K562 (cell line): ENCODE measurements around the gene KIF18B. TPM values are rescaled to one million over a fixed set of nuclear protein-coding genes. Genes with fewer than 3 reads are reported as not detected.

ENCODE experiments used
- MECOM ChIP-seq: fragments of 250-450 bp; sonication (Bioruptor Pico); IDR thresholded peaks from 2 replicates; pipeline ENCODE4 v1.8.0; 2022; ENCODE audit warnings: inconsistent platforms
- MTA2 ChIP-seq: fragments of 450-650 bp; IDR thresholded peaks from 2 replicates; pipeline ENCODE4 v1.6.1; 2016; ENCODE audit warnings: low read depth
- NCOR1 ChIP-seq: fragments of 450-650 bp; IDR thresholded peaks from 2 replicates; pipeline ENCODE4 v1.6.1; 2016; ENCODE audit warnings: mild to moderate bottlenecking, moderate library complexity
- RERE ChIP-seq: sonication (generic); formaldehyde crosslinking; IDR thresholded peaks from 2 replicates; pipeline ENCODE4 v1.8.0; 2023; ENCODE audit warnings: missing genetic modification reagents, mild to moderate bottlenecking, borderline replicate concordance
- REST ChIP-seq, 2 experiments: fragments of 450-650 bp; formaldehyde crosslinking in 1 of 2; IDR thresholded peaks; 2 replicates each; pipeline versions ENCODE4 v1.4.0 to v1.6.1; 2014 to 2020; ENCODE audit warnings: mild to moderate bottlenecking in 2 of 2, borderline replicate concordance in 1 of 2, low read depth in 1 of 2
- SMAD4 ChIP-seq: fragments of 250-450 bp; sonication (Bioruptor Pico); conservative IDR thresholded peaks from 2 replicates; pipeline ENCODE4 v1.8.0; 2021; ENCODE audit warnings: inconsistent platforms, mild to moderate bottlenecking, moderate library complexity
- SMC3 ChIP-seq: conservative IDR thresholded peaks from 2 replicates; pipeline ENCODE4 v1.6.1; 2011; ENCODE audit warnings: low read depth, low read length, improper control_type of control experiment; ENCODE audit not compliant: insufficient read depth
- ZFP91 ChIP-seq: sonication (generic); formaldehyde crosslinking; IDR thresholded peaks from 2 replicates; pipeline ENCODE4 v1.8.0; 2022; ENCODE audit warnings: mild to moderate bottlenecking, missing genetic modification reagents
- ZKSCAN8 ChIP-seq: fragments of 200-800 bp; sonication (Bioruptor generic); IDR thresholded peaks from 2 replicates; pipeline ENCODE4 v1.6.1; 2016; ENCODE audit warnings: missing genetic modification characterization, missing compliant biosample characterization
- ZNF695 ChIP-seq: fragments of 450-650 bp; formaldehyde crosslinking; IDR thresholded peaks from 2 replicates; pipeline ENCODE4 v1.4.0; 2020; ENCODE audit warnings: mild to moderate bottlenecking, moderate library complexity
- polyA plus RNA-seq, 8 experiments: library from polyadenylated mRNA; depleted of rRNA in 4 of 8; stranded (reverse) in 5 of 8; unstranded in 3 of 8; fragments of >200 nt; fragmentation: Nextera tagmentation in 2 of 8; fragmentation: Illumina TruSeq in 1 of 8; extraction: Ambion mirVana in 2 of 8; extraction: Trizol in 1 of 8; gene quantifications; 2 replicates each; pipeline versions ENCODE4 v1.2.1 to v1.2.3, GENCODE V29; 2011 to 2014; ENCODE audit warnings: inconsistent platforms in 1 of 8, missing spikeins in 1 of 8
- total RNA-seq, 7 experiments: library from RNA; depleted of rRNA in 6 of 7; stranded (reverse); fragments of >200 nt in 6 of 7; fragmentation: Illumina TruSeq in 2 of 7; extraction: Trizol in 2 of 7; gene quantifications; 2 replicates each; pipeline versions ENCODE4 v1.2.1 to v1.2.3, GENCODE V29; 2011 to 2021; ENCODE audit warnings: low replicate concordance in 1 of 7

Gene KIF18B
- total and polyA plus RNA-seq, 9 of the 15 experiments (the other 6 are each of a cell fraction or from before 2014, with no cell fraction given) = 2.0 to 42.8 (median 13.2) TPM

- TF ChIP-seq REST (IDR thresholded peaks at IDR 0.05; ENCODE audit: borderline replicate concordance) = peak; percentile 81
- peak; percentile 75 for TF ChIP-seq REST (CRISPR knock-in tag; IDR thresholded peaks at IDR 0.05; ENCODE audit: low read depth)
- TF ChIP-seq SMC3 = no peak
- peak; percentile 70; the same call in 1 of the 2 replicates for TF ChIP-seq SMAD4 (CRISPR knock-in tag)
- no peak for TF ChIP-seq ZNF695 (CRISPR knock-in tag)
- TF ChIP-seq ZKSCAN8 (CRISPR knock-in tag) = no peak
- TF ChIP-seq RERE (CRISPR knock-in tag) = 0 out of 2 replicates have a peak, but pooled peaks have one; percentile 14
- no peak for TF ChIP-seq MECOM (CRISPR knock-in tag)
- peak; percentile 28; the same call in 1 of the 2 replicates for TF ChIP-seq ZFP91
- TF ChIP-seq MTA2 = no peak
- no peak; the same call in 1 of the 2 replicates for TF ChIP-seq NCOR1
These were observed at the start of gene KIF18B (continued) for GRCh38 chr17:44947461-44948314.
